IMR-90 (cell line): ENCODE results near the gene COX10. TPM values are rescaled to one million over a fixed set of nuclear protein-coding genes. Genes with fewer than 3 reads are reported as not detected.

ENCODE experiments used
- ATAC-seq: fragments of 200-7000 bp; cut with Tn5 transposase; 2 replicates; pipeline ENCODE4 v1.9.1; 2020; ENCODE audit warnings: low read depth, mild to moderate bottlenecking, moderate library complexity
- BruUV-seq: library from RNA; stranded (reverse); fragments of 400-500 nt; replicated peaks from 2 replicates; lab custom pipeline; 2021; lab: Mats Ljungman, UMichigan
- CTCF ChIA-PET: fragments of 300-600 bp; formaldehyde crosslinking; extraction: SDS; loops from one replicate; lab custom pipeline; 2021; ENCODE audit warnings: antibody characterized with exemption; lab: Yijun Ruan, JAX
- POLR2A ChIA-PET: fragments of 300-600 bp; sonication (Branson Sonifier 250); formaldehyde crosslinking; loops from one replicate; lab custom pipeline; 2022; ENCODE audit warnings: antibody characterized with exemption; ENCODE audit not compliant: unreplicated experiment; lab: Charles Lee
- DNase-seq: peaks from one replicate; pipeline ENCODE4 v3.0.0; 2013
- H2AFZ ChIP-seq: replicated peaks from 2 replicates; pipeline ENCODE3; 2013; ENCODE audit warnings: low read length, mild to moderate bottlenecking; ENCODE audit not compliant: poor library complexity
- H2AK5ac ChIP-seq: 2 replicates; pipeline ENCODE4 v1.6.1; 2013; ENCODE audit warnings: low read depth, low read length, inconsistent platforms
- H2AK9ac ChIP-seq: replicated peaks from 2 replicates; pipeline ENCODE3; 2013; ENCODE audit warnings: mild to moderate bottlenecking, low read depth, low read length, moderate library complexity; ENCODE audit not compliant: poor library complexity
- H2BK120ac ChIP-seq: 2 replicates; pipeline ENCODE4 v1.6.1; 2013; ENCODE audit warnings: low read depth, low read length, inconsistent platforms
- H2BK15ac ChIP-seq: 3 replicates; pipeline ENCODE4 v1.6.1; 2013; ENCODE audit warnings: low read depth, low read length, inconsistent platforms
- H2BK20ac ChIP-seq: 2 replicates; pipeline ENCODE4 v1.6.1; 2013; ENCODE audit warnings: low read depth, mild to moderate bottlenecking, inconsistent platforms, low read length, moderate library complexity
- H2BK5ac ChIP-seq: 2 replicates; pipeline ENCODE4 v1.6.1; 2013; ENCODE audit warnings: mild to moderate bottlenecking, low read depth, low read length, inconsistent platforms; ENCODE audit not compliant: poor library complexity, severe bottlenecking
- H3K14ac ChIP-seq: replicated peaks from 2 replicates; pipeline ENCODE4 v1.6.1; 2013; ENCODE audit warnings: low read depth, low read length, inconsistent platforms
- H3K18ac ChIP-seq: 2 replicates; pipeline ENCODE4 v1.6.1; 2013; ENCODE audit warnings: low read depth, low read length, control low read depth
- H3K23ac ChIP-seq: 2 replicates; pipeline ENCODE4 v1.6.1; 2013; ENCODE audit warnings: low read depth, low read length, inconsistent platforms
- H3K27ac ChIP-seq: 2 replicates; pipeline ENCODE4 v1.5.1; 2013; ENCODE audit warnings: mild to moderate bottlenecking, control low read depth, low read length; ENCODE audit not compliant: insufficient read depth
- H3K27me3 ChIP-seq: 2 replicates; pipeline ENCODE4 v1.6.1; 2013; ENCODE audit warnings: low read length; ENCODE audit not compliant: control insufficient read depth, insufficient read depth
- H3K36me3 ChIP-seq: 2 replicates; pipeline ENCODE4 v1.6.1; 2013; ENCODE audit warnings: low read length, mixed read lengths; ENCODE audit not compliant: control insufficient read depth, insufficient read depth
- H3K4ac ChIP-seq: 2 replicates; pipeline ENCODE4 v1.6.1; 2013; ENCODE audit warnings: low read depth, low read length, inconsistent platforms
- H3K4me1 ChIP-seq: 2 replicates; pipeline ENCODE4 v1.6.1; 2013; ENCODE audit warnings: low read length, mixed read lengths; ENCODE audit not compliant: control insufficient read depth, insufficient read depth
- H3K4me2 ChIP-seq: 2 replicates; pipeline ENCODE4 v1.6.1; 2013; ENCODE audit warnings: low read depth, mild to moderate bottlenecking, control low read depth, low read length, moderate library complexity
- H3K4me3 ChIP-seq: 2 replicates; pipeline ENCODE4 v1.5.1; 2013; ENCODE audit warnings: low read depth, mild to moderate bottlenecking, control low read depth, low read length, moderate library complexity; ENCODE audit not compliant: insufficient read depth
- H3K56ac ChIP-seq: 2 replicates; pipeline ENCODE4 v1.6.1; 2013; ENCODE audit warnings: low read length, inconsistent platforms; ENCODE audit not compliant: insufficient read depth; ENCODE audit errors: extremely low read depth
- H3K79me1 ChIP-seq, 2 experiments: 2 replicates each; pipeline ENCODE4 v1.6.1; 2013; ENCODE audit warnings: low read length in 2 of 2, inconsistent platforms in 1 of 2, low read depth in 1 of 2
- H3K9ac ChIP-seq: 2 replicates; pipeline ENCODE4 v1.6.1; 2013; ENCODE audit warnings: low read depth, low read length, control low read depth
- H3K9me1 ChIP-seq: 2 replicates; pipeline ENCODE4 v1.6.1; 2013; ENCODE audit warnings: low read length, inconsistent platforms; ENCODE audit not compliant: insufficient read depth
- H3K9me3 ChIP-seq: 2 replicates; pipeline ENCODE4 v1.6.1; 2013; ENCODE audit warnings: low read length; ENCODE audit not compliant: control insufficient read depth, insufficient read depth
- H4K20me1 ChIP-seq: 2 replicates; pipeline ENCODE4 v1.6.1; 2013; ENCODE audit warnings: low read length, inconsistent platforms; ENCODE audit not compliant: insufficient read depth
- H4K5ac ChIP-seq: 2 replicates; pipeline ENCODE4 v1.6.1; 2013; ENCODE audit warnings: mild to moderate bottlenecking, low read depth, low read length, control low read depth
- H4K8ac ChIP-seq, 2 experiments: 2 replicates each; pipeline ENCODE4 v1.6.1; 2013; ENCODE audit warnings: low read depth in 2 of 2, low read length in 2 of 2, control low read depth in 1 of 2, inconsistent platforms in 1 of 2
- H4K91ac ChIP-seq: 2 replicates; pipeline ENCODE4 v1.6.1; 2013; ENCODE audit warnings: low read depth, low read length, inconsistent platforms; ENCODE audit not compliant: insufficient read depth
- BHLHE40 ChIP-seq: fragments of 150-350 bp; IDR thresholded peaks from 2 replicates; pipeline ENCODE4 v1.6.1; 2016; ENCODE audit warnings: mild to moderate bottlenecking, low read depth, low read length
- CEBPB ChIP-seq: IDR thresholded peaks from 2 replicates; pipeline ENCODE4 v1.6.1; 2012; ENCODE audit warnings: low read depth, low read length, improper control_type of control experiment
- CHD1 ChIP-seq: IDR thresholded peaks from 2 replicates; pipeline ENCODE4 v1.6.1; 2012; ENCODE audit warnings: low read depth, low read length, improper control_type of control experiment
- CTCF ChIP-seq: conservative IDR thresholded peaks from 2 replicates; pipeline ENCODE4 v1.5.1; 2012; ENCODE audit warnings: mild to moderate bottlenecking, low read depth, low read length, improper control_type of control experiment
- ELK1 ChIP-seq: fragments of 150-350 bp; IDR thresholded peaks from 2 replicates; pipeline ENCODE4 v1.6.1; 2016; ENCODE audit warnings: low read depth, mild to moderate bottlenecking, low read length, moderate library complexity, borderline replicate concordance
- FOS ChIP-seq: fragments of 150-350 bp; IDR thresholded peaks from 2 replicates; pipeline ENCODE4 v1.6.1; 2016; ENCODE audit warnings: low read depth, low read length
- MAFK ChIP-seq: IDR thresholded peaks from 2 replicates; pipeline ENCODE4 v1.6.1; 2012; ENCODE audit warnings: low read depth, low read length, improper control_type of control experiment
- MXI1 ChIP-seq: IDR thresholded peaks from 2 replicates; pipeline ENCODE4 v1.6.1; 2012; ENCODE audit warnings: low read depth, mild to moderate bottlenecking, low read length, moderate library complexity, borderline replicate concordance
- NFE2L2 ChIP-seq: fragments of 150-350 bp; IDR thresholded peaks from 2 replicates; pipeline ENCODE4 v1.6.1; 2016; ENCODE audit warnings: low read depth, mild to moderate bottlenecking, low read length
- POLR2A ChIP-seq: IDR thresholded peaks from 2 replicates; pipeline ENCODE4 v1.6.1; 2012; ENCODE audit warnings: mild to moderate bottlenecking, low read depth, low read length
- RCOR1 ChIP-seq: IDR thresholded peaks from 2 replicates; pipeline ENCODE4 v1.6.1; 2012; ENCODE audit warnings: mild to moderate bottlenecking, low read length, improper control_type of control experiment; ENCODE audit not compliant: insufficient replicate concordance
- RFX5 ChIP-seq: IDR thresholded peaks from 2 replicates; pipeline ENCODE4 v1.8.0; 2012; ENCODE audit warnings: low read depth, mild to moderate bottlenecking, low read length, moderate library complexity
- SMC3 ChIP-seq: fragments of 150-350 bp; IDR thresholded peaks from 2 replicates; pipeline ENCODE4 v1.6.1; 2016; ENCODE audit warnings: low read depth, mild to moderate bottlenecking, antibody characterized with exemption, low read length, moderate library complexity
- WGBS, 2 experiments: methylation state at CpG; one replicate each; pipeline versions ENCODE4 v1.1.5 to v1.1.7; 2013; ENCODE audit warnings: missing lambda C conversion rate in 2 of 2; ENCODE audit not compliant: insufficient read length in 1 of 2; ENCODE audit errors: extremely low coverage in 2 of 2; 5-methylcytosine and 5-hydroxymethylcytosine counted together
- dilution Hi-C: fragments of 300-500 bp; cut with HindIII; formaldehyde crosslinking; loops from one replicate; pipeline ENCODE4 v1.14.3; 2018; ENCODE audit warnings: low sequenced_read_pairs; ENCODE audit not compliant: unreplicated experiment
- in situ Hi-C: fragments of 300-500 bp; cut with MboI; formaldehyde crosslinking; loops from 3 replicates; pipeline ENCODE4 v1.14.3; 2019; ENCODE audit warnings: low sequenced_read_pairs, inconsistent platforms, mixed read lengths
- intact Hi-C: fragments of 100-400 bp; cut with micrococcal nuclease; formaldehyde crosslinking; loops from 2 replicates; pipeline ENCODE4 v1.10.0; 2022
- polyA plus RNA-seq, 3 experiments: library from polyadenylated mRNA; depleted of rRNA; stranded (reverse); fragments of >200 nt; gene quantifications; 2 replicates each; pipeline ENCODE4 v1.2.3, GENCODE V29; 2012; ENCODE audit warnings: low replicate concordance in 1 of 3
- total RNA-seq: library from RNA; depleted of rRNA; stranded (reverse); fragments of >200 nt; gene quantifications from 2 replicates; pipeline ENCODE4 v1.2.3, GENCODE V29; 2012

The COX10 gene
- total and polyA plus RNA-seq, 2 of the 4 experiments (the other 2 are of a cell fraction): 15.4 to 16.1 TPM

GRCh38 chr17:14197586-14197985, 128.3 kb downstream of the COX10 start:
- in situ Hi-C loops (no loop called here), dilution Hi-C loops (no loop called here), intact Hi-C loops (no loop called here)
- H3K4me1 ChIP-seq: no peaks in the 10 kb centered on the region
- H2AK5ac ChIP-seq: no peak overlapping the region
- no peak for TF ChIP-seq CHD1
- TF ChIP-seq CTCF: no peak
- no peak for TF ChIP-seq MAFK
- TF ChIP-seq RFX5: no peak
- TF ChIP-seq NFE2L2: no peak
- TF ChIP-seq FOS: no peak
- TF ChIP-seq CEBPB: no peak
- no peak for TF ChIP-seq POLR2A
- TF ChIP-seq SMC3: no peak
- no peak for TF ChIP-seq ELK1
- TF ChIP-seq BHLHE40: no peak
- TF ChIP-seq RCOR1: no peak
- no peak for TF ChIP-seq MXI1
- H4K5ac ChIP-seq: no peak overlapping the region
- H2AK9ac ChIP-seq: no peak overlapping the region
- H2BK5ac ChIP-seq: no peak overlapping the region
- DNase-seq: no peak
- ChIA-PET POLR2A (no interaction called here), CTCF (interaction anchor here (0.6 kb wide), 1 partner anchor 603 kb away, joined by 3 read pairs; no protein-coding TSS in a partner anchor)
- no peak overlapping the region for H2BK20ac ChIP-seq
- H3K14ac ChIP-seq: no peak overlapping the region
- H3K9me1 ChIP-seq: peaks cover 5% of the 10 kb centered on the region; the same call in 1 of the 2 replicates
- no peaks in the 10 kb centered on the region for H4K20me1 ChIP-seq
- no peaks in the 10 kb centered on the region for H3K27me3 ChIP-seq
- BruUV-seq: no TSS peak
- H3K18ac ChIP-seq: no peak overlapping the region
- no peak overlapping the region for H3K27ac ChIP-seq
- H3K9me3 ChIP-seq: no peaks in the 10 kb centered on the region
- H4K91ac ChIP-seq: no peak overlapping the region
- H3K56ac ChIP-seq: no peak overlapping the region
- H2BK15ac ChIP-seq: no peak overlapping the region
- no peak overlapping the region for H3K23ac ChIP-seq
- H3K79me1 ChIP-seq: no peaks in the 10 kb centered on the region
- no peak overlapping the region for H3K4ac ChIP-seq
- no peak for ATAC-seq
- H3K36me3 ChIP-seq: peaks cover 3% of the 10 kb centered on the region; the same call in 1 of the 2 replicates
- no peak overlapping the region for H3K4me2 ChIP-seq
- no peak overlapping the region for H2AFZ ChIP-seq
- no CpG with 5 or more reads among the region's 4 CpGs for WGBS, 2 experiments
- no peak overlapping the region for H2BK120ac ChIP-seq
- H3K4me3 ChIP-seq: no peak overlapping the region
- H3K9ac ChIP-seq: no peak overlapping the region
- H4K8ac ChIP-seq: no peak overlapping the region
